ENCODE results near the gene KIF22.

KIF22 gene

DNA sequence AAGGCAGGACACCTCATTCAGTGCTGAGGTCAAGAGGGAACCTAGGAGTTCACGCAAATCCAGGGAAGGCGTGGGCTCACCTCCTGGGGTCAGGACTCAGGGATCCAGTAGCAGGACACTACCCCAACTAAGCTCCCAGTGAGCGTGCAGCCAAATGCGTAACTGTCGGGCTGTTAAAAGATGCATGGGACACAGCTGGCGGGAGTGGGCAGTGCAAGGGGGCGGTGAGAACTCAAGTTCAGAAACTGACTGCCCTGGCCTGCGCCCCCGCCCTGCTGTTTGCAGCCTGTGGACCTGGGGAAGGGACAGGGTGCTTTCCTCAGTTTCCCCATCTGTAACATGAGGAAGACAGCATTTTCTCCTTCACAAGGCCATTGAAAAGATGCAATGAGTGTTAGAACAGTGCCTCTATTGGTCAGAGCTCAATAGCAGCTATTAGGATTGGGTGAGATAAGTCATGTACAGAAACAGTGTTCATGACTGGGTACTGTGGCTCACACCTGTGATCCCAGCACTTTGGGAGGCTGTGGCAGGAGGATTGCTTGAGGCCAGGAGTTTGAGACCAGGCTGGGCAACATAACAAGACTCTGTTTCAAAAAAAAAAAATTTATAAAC, 52.3 kb downstream of the KIF22 start:
- no peak overlapping the region for H3K4me3 ChIP-seq (IDR thresholded peaks at IDR 0.05; ENCODE audit: insufficient read depth, low read depth, low read length)
- no peaks in the 10 kb centered on the region for H3K4me1 ChIP-seq (ENCODE audit: low read depth, poor library complexity, severe bottlenecking)
- H3K27me3 ChIP-seq (ENCODE audit: insufficient read depth, low read depth) = no peaks in the 10 kb centered on the region
- no peak overlapping the region for H3K9ac ChIP-seq
- H3K36me3 ChIP-seq (ENCODE audit: insufficient read depth) = no peaks in the 10 kb centered on the region
- no peaks in the 10 kb centered on the region for H3K79me2 ChIP-seq (ENCODE audit: insufficient read depth, low read depth)
- TF ChIP-seq, protein P1, sequence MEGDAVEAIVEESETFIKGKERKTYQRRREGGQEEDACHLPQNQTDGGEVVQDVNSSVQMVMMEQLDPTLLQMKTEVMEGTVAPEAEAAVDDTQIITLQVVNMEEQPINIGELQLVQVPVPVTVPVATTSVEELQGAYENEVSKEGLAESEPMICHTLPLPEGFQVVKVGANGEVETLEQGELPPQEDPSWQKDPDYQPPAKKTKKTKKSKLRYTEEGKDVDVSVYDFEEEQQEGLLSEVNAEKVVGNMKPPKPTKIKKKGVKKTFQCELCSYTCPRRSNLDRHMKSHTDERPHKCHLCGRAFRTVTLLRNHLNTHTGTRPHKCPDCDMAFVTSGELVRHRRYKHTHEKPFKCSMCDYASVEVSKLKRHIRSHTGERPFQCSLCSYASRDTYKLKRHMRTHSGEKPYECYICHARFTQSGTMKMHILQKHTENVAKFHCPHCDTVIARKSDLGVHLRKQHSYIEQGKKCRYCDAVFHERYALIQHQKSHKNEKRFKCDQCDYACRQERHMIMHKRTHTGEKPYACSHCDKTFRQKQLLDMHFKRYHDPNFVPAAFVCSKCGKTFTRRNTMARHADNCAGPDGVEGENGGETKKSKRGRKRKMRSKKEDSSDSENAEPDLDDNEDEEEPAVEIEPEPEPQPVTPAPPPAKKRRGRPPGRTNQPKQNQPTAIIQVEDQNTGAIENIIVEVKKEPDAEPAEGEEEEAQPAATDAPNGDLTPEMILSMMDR (conservative IDR thresholded peaks at IDR 0.05; ENCODE audit: low read depth, low read length) = 0 out of 2 replicates have a peak, but pooled peaks have one; percentile 15
- H3K4me2 ChIP-seq = no peak overlapping the region
- H2AFZ ChIP-seq (ENCODE audit: low read depth) = no peak overlapping the region
- H3K27ac ChIP-seq = no peak overlapping the region
- no peaks in the 10 kb centered on the region for H4K20me1 ChIP-seq (ENCODE audit: insufficient read depth)

DNA sequence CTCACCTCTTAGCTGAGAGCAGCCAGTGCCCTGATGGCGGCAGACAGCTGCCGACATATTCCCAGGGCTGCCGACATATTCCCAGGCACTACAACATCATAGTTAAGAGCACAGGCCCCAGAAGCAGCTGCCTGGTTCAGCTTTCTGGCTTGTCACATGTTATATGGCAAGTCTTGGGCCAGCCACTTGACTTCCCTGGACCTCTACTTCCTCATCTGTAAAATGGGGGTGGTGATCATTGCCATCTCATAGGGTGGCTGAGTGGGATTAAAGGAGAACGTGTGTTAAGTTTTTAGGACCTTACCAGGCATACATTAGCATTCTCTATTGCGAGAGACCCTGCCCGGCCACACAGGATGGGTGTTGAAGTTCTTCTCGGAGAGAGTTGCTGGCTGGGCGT, 53.4 kb downstream of the KIF22 start:
- no peaks in the 10 kb centered on the region for H3K27me3 ChIP-seq (ENCODE audit: insufficient read depth, low read depth)
- H3K79me2 ChIP-seq (ENCODE audit: insufficient read depth, low read depth) = no peaks in the 10 kb centered on the region
- H3K27ac ChIP-seq = no peak overlapping the region
- H2AFZ ChIP-seq (ENCODE audit: low read depth) = no peak overlapping the region
- H4K20me1 ChIP-seq (ENCODE audit: insufficient read depth) = no peaks in the 10 kb centered on the region
- TF ChIP-seq, protein P1 (conservative IDR thresholded peaks at IDR 0.05; ENCODE audit: low read depth, low read length) = no peak
- no peaks in the 10 kb centered on the region for H3K36me3 ChIP-seq (ENCODE audit: insufficient read depth)
- H3K9ac ChIP-seq = no peak overlapping the region
- H3K4me2 ChIP-seq = no peak overlapping the region
- H3K4me3 ChIP-seq (IDR thresholded peaks at IDR 0.05; ENCODE audit: insufficient read depth, low read depth, low read length) = no peak overlapping the region
- H3K4me1 ChIP-seq (ENCODE audit: low read depth, poor library complexity, severe bottlenecking) = no peaks in the 10 kb centered on the region

DNA sequence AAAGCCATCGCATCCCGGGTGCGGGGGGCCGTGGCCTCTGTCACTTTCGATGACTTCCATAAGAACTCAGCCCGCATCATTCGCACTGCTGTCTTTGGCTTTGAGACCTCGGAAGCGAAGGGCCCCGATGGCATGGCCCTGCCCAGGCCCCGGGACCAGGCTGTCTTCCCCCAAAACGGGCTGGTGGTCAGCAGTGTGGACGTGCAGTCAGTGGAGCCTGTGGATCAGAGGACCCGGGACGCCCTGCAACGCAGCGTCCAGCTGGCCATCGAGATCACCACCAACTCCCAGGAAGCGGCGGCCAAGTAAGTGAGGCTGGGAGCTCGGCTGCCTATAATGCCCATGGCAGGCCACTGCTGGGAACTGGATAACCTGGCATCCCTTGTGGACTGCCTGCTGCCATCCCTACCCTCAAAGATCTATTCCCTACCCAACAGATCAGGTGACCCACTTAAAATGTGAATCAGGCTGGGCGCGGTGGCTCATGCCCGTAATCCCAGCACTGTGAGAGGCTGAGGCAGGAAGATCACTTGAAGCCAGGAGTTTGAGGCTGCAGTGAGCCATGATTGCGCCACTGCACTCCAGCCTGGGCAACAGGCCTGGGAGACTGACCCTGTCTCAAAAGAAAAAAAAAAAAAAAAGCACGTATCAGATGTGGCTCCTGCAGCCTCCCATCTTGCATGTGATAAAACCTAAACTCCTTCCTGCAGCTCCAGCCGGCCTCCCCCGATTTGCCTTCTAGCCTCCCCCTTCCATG, 54.2 kb downstream of the KIF22 start:
- no peaks in the 10 kb centered on the region for H3K4me1 ChIP-seq (ENCODE audit: low read depth, poor library complexity, severe bottlenecking)
- H2AFZ ChIP-seq (ENCODE audit: low read depth) = no peak overlapping the region
- H3K27ac ChIP-seq = no peak overlapping the region
- H3K27me3 ChIP-seq (ENCODE audit: insufficient read depth, low read depth) = no peaks in the 10 kb centered on the region
- H3K36me3 ChIP-seq (ENCODE audit: insufficient read depth) = no peaks in the 10 kb centered on the region
- no peaks in the 10 kb centered on the region for H3K79me2 ChIP-seq (ENCODE audit: insufficient read depth, low read depth)
- TF ChIP-seq, protein P1 (conservative IDR thresholded peaks at IDR 0.05; ENCODE audit: low read depth, low read length) = no peak
- H3K4me3 ChIP-seq (IDR thresholded peaks at IDR 0.05; ENCODE audit: insufficient read depth, low read depth, low read length) = no peak overlapping the region
- no peak overlapping the region for H3K4me2 ChIP-seq
- no peaks in the 10 kb centered on the region for H4K20me1 ChIP-seq (ENCODE audit: insufficient read depth)
- no peak overlapping the region for H3K9ac ChIP-seq

DNA sequence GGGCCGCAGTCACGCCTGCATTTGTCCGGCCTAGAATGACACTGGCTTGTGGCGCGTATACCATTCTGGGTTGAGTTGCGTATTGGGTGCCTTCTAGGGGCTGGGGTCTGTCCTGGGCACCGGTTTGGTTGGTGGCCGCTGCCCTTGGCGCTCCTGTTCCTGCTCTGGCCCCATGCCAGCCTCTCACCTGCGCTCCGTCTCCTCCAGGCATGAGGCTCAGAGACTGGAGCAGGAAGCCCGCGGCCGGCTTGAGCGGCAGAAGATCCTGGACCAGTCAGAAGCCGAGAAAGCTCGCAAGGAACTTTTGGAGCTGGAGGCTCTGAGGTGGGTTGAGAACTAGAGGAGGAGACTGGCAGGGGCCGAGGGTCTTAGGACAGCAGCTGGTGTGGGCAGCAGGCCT, 55.1 kb downstream of the KIF22 start:
- Histone ChIP-seq H3K27ac (no peak overlapping the region), H3K4me3 (IDR thresholded peaks at IDR 0.05; ENCODE audit: insufficient read depth, low read depth, low read length) (no peak overlapping the region), H3K4me2 (no peak overlapping the region), H3K27me3 (ENCODE audit: insufficient read depth, low read depth) (no peaks in the 10 kb centered on the region), H3K79me2 (ENCODE audit: insufficient read depth, low read depth) (no peaks in the 10 kb centered on the region), H3K4me1 (ENCODE audit: low read depth, poor library complexity, severe bottlenecking) (no peaks in the 10 kb centered on the region), H3K36me3 (ENCODE audit: insufficient read depth) (no peaks in the 10 kb centered on the region), H4K20me1 (ENCODE audit: insufficient read depth) (no peaks in the 10 kb centered on the region), H3K9ac (no peak overlapping the region), H2AFZ (ENCODE audit: low read depth) (no peak overlapping the region)
- TF ChIP-seq, protein P1 (conservative IDR thresholded peaks at IDR 0.05; ENCODE audit: low read depth, low read length) = no peak

Data from KMS-11 (cell line).